Measurements from ENCODE around the gene IL1RAP.
"Not testable (repeated sequence)": the region's sequence is repeated elsewhere in the genome, so short reads cannot be mapped to it uniquely, and the experiment has no call there.

The IL1RAP gene, protein sequence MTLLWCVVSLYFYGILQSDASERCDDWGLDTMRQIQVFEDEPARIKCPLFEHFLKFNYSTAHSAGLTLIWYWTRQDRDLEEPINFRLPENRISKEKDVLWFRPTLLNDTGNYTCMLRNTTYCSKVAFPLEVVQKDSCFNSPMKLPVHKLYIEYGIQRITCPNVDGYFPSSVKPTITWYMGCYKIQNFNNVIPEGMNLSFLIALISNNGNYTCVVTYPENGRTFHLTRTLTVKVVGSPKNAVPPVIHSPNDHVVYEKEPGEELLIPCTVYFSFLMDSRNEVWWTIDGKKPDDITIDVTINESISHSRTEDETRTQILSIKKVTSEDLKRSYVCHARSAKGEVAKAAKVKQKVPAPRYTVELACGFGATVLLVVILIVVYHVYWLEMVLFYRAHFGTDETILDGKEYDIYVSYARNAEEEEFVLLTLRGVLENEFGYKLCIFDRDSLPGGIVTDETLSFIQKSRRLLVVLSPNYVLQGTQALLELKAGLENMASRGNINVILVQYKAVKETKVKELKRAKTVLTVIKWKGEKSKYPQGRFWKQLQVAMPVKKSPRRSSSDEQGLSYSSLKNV

GRCh38 chr3:190513409-190514370 is at the start of gene IL1RAP:
TSS of gene IL1RAP (plus strand) at chr3:190514085. CDS start at chr3:190564290, 50,205 bp downstream.
- peak; percentile 35 to 85 for DNase-seq

DNA sequence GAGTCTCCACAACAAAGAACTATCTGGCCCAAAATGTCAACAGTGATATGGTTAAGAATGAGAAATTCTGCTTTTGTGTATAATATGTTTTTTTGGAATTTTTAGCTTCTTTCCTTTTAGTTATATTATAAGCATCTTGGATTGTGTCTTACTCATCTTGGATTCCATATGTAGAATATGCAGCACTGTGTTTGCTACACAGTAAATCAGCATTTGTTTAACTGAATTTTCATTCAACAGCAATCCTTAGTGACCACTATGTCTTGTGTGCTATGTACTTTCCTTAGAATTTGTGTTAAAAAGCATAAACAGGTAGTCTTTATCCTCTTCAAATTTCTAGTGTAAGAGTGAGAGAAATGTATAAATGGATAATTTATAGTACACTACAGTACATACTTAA is 46.0 kb upstream of the IL1RAP start:
- DNase-seq = no peak

GRCh38 chr3:190473261-190473660 is 40.6 kb upstream of the IL1RAP start:
- not testable (repeated sequence) for DNase-seq

- DNase-seq = no peak
These were observed 32.1 kb upstream of the IL1RAP start for GRCh38 chr3:190481779-190482178.

GRCh38 chr3:190485830-190486532 is 27.9 kb upstream of the IL1RAP start:
- DNase-seq = no peak

- DNase-seq = no peak
These were observed 27.4 kb upstream of the IL1RAP start for GRCh38 chr3:190486533-190486864.

GRCh38 chr3:190486908-190487607 is 26.8 kb upstream of the IL1RAP start:
- no peak for DNase-seq

DNA sequence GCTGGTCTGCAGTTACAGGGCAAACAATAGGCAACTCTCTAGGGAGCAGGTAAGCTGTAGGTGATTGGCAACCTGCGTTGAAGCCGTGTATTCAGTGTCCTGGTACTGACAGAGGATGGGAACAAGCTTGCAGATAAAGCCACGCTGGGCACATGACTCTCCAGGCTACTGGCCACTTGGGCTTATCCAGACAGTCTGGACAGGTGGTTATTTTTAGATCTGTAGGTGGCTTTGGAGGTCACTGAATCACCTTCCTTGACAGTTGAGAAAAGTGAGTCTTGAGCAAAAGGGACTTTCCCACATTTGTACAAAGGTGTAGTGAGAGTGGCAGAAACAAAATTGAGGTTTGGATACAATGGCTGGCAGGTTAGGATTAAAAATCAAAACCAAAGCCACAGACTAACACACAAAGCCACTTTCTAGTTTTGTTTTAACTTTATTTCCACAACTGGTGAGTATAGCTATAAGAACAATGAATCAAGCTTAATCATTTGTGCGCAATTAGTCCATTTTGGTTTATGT is 22.3 kb upstream of the IL1RAP start:
- no peak for DNase-seq

DNA sequence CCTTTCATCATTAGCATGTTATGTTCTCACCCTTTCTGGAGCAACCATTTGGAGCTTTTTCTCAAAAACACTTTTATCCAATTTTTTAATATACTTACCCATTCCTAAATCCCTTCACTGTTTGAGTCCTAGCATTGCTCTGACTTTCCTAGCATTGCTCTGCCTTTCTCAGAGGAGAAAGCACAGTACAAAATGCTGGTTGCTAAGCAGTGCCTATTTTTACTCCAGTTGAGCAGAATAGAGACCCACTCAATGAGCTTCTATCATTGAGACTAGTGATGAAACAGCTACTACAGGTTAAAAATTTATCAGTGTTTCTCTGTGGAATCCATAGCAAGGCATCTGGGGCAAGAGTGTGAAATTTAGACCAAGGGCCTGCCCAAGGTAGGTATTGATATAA is 21.8 kb upstream of the IL1RAP start:
- no peak for DNase-seq

GRCh38 chr3:190492966-190493365 is 20.9 kb upstream of the IL1RAP start:
- DNase-seq = no peak

DNA sequence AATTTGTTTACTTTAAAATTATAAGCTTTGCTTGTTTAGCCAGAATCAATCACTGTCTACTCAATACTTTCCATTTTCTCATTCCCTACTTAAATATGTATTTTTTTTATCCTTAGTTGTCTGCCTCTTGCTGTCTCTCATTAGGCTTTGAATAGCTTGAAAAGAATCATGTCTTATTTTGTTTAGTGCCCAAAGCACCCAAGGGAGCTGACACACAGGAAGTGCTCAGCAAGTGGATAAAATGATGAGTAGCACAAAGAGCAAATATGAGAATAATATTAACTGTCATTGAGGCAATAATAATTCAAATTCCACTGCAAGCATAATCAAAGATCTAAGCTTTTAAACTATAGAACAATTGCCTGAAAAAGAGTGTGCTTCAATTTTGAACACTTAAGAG is 19.0 kb upstream of the IL1RAP start:
- DNase-seq = no peak

GRCh38 chr3:190495354-190495753 is 18.5 kb upstream of the IL1RAP start:
- DNase-seq = no peak

DNA sequence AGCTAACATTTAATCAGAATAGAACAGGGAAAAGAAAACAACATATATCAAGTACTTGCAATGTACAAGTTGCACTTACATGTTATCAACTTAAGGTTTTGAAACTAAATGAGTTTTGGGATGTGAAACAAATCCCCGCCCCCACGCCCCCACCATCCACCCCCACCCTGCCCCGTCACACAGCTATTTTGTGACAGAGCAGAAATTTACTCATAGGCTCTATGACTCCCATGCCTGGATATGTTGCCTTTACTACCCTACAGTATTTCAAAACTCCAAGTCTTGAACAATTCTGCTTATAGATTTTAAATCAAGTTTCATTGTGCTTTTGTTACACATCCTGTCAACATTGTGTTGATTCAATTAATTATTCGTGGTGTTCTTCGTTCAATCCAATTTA is 18.1 kb upstream of the IL1RAP start:
- no peak for DNase-seq

DNA sequence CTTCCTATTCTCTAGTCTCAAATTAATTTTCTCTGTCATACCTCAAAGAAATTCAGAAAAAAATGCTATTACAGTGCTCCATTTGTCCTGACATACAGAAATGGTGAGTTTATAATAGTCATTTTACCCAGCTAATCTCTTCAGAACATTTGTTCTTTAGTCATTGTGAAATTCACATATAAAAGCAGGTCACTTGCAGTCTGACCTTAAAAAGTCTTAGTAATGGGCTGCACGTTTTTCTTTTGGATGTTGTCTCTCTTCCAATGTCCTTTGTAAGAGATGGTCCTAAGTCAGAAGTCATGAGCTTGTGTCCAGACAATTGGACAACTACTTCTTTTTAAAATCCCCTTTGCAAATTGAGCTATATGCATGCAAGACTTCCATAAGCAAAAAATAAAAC is 17.0 kb upstream of the IL1RAP start:
- DNase-seq = no peak

- no peak for DNase-seq
These were observed 16.1 kb upstream of the IL1RAP start for GRCh38 chr3:190497811-190498210.

- no peak for DNase-seq
These were observed 15.6 kb upstream of the IL1RAP start for GRCh38 chr3:190498293-190498692.

DNA sequence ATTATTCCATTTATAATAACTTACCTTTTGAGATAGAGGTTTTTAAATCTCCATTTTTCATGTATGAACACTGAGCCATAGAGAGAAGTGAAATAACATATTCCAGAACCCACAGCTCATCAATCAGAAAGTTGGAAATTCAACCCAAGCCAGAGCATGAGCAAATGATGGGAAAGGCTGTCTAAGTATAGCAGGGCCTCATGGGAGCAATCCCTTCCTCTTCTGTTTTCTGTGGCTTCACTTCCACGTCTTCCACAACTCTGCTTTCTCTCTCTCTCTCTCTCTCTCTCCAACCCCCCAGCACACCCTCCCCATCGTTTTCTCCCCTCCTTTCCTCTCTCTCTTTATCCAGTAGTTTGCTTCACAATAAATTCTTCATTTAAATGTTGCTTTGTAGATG is 14.8 kb upstream of the IL1RAP start:
- no peak for DNase-seq

DNA sequence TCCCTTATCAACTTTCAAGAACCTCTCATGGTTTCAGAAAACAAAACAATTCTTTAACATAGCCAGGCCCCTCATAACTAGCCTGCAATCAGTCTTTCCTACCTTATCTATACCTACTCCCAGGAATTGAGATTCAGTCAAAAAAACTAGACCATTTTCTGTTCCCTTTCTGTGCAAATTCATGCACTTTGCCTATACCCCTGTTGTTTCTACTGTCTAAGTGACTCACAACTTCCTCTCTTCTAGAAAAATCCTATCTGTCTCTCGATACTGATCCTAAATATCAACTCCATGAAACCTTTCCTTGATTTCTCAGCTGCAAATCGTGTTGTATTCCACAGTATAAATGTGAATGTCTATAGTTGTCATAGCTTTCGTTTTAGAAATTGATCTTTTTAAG is 10.9 kb upstream of the IL1RAP start:
- DNase-seq = no peak

- DNase-seq = no peak
These were observed 9.3 kb upstream of the IL1RAP start for GRCh38 chr3:190504354-190505125.

DNA sequence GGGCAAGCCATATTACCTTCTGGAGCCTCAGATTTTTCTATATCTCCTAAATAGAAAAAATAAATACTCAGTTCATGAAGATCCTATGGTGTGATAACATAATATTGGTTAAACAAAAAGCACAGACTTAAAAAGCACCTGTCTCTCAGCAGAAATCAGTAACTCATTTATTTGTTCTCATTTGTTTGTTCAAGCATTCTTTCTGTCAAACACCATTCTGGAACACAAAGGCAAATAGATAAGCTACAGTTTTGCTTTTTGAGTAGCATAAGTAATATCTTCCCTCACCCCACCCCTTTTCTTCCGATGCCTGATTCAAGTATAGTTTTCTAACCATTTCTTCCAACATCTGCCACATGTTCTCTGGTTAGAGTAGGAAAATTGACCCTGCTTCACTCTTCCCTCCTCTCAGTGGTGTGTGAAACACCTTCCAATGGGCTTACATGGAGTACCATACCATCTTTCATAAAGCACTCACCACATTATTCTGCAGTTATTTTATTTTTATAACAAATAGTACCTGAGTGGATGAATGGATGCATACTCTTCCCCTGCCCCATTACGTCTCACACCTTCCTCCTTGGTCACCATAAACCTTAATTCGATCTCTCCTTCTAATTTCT is 8.4 kb upstream of the IL1RAP start:
- DNase-seq = no peak

GRCh38 chr3:190506271-190506670 is 7.6 kb upstream of the IL1RAP start:
- no peak for DNase-seq
